ENCODE data around the gene ZNF326.
A peak's percentile ranks its signal among the peaks of the same experiment; 100 is the strongest.
"Not testable (repeated sequence)": the region's sequence is repeated elsewhere in the genome, so short reads cannot be mapped to it uniquely, and the experiment has no call there.

The ZNF326 gene

DNA sequence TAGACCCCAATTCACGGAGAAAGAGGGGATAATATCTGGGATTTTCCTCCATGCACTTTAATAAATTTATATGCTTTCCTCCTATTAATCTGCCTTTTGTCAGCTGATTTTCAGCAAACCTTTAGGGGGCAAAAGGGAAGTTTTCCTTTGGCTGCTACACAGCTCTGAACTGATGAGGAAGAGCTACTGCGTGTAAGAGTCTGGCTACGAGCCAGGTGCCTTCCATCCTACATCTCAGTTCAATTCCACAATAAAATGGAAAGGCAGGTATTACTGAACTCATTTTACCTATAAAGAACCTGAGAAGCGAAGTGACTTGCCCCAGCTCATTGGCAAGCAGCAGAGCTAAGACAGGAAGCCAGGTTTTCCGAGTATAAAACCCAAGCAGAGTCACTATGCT, 28.3 kb upstream of the ZNF326 start:
- no peak for DNase-seq (ENCODE audit: low read depth in 2 of 2)

DNA sequence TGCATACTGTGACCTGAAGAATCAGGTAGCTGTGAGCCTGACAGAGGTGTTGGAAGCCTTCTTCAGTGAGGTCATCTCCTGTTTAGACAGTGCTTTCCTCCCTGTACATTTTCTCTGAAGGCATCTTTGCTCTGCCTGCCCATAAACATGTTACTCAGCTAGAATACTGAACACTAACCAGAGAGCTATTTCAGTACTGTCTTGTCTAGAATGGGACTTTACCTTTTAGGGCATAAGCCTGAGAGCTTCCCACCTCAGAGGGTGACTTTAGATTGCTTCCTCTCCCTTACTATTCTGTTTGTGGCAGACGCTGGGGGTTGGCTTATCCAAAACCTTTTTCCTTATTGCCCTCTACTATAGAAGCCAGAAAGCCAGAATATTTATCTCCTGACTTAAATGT, 23.3 kb upstream of the ZNF326 start:
- no peak for DNase-seq (ENCODE audit: low read depth in 2 of 2)

DNA sequence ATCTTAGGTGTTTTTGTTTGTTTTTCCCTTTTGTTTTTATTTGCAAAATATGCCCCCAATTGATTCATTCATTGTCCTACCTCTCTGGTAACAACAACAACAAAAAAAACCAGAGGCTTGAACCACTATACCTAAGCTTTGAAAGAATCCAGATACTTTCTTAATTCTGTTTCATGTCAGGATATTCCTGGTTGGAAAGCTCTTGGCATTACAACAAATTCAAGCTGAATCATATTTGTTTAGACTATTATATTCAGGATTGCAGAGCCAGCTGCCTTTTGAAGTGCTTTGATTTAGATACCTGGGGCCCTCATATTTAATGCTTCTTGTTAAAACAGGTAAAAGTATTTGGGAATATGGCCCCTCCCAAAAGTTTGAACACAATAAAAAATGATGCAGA, 22.9 kb upstream of the ZNF326 start:
- no peak for DNase-seq (ENCODE audit: low read depth in 2 of 2)

DNA sequence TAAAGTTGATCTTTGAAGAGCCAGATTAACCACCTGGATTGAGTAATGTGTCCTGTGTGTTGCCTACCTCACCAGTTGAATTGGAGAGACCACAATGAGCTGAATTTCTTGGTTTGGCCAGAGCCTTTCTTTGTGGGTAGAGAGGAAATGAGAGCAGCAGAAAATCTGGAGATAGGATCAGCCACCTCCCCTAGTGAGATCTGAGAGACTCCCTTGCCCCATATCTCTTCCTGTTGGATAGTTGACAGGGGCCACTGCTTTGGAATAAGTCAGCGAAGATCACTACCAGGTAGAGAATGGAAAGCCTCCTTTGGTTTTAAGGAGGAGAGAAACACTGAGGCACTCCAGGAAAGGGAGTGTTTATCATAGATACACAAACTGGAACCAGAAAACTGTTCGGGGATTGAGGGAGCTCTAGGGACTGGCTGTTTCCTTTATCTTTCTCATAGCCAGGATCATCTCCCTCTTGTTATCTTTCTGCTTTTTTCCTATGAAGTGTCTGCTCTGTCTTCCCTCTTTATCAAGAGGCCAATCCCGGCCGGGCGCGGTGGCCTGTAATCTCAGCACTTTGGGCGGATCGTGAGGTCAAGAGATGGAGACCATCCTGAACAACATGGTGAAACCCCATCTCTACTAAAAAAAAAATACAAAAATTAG, 21.3 kb upstream of the ZNF326 start:
- DNase-seq (ENCODE audit: low read depth in 2 of 2) = no peak

DNA sequence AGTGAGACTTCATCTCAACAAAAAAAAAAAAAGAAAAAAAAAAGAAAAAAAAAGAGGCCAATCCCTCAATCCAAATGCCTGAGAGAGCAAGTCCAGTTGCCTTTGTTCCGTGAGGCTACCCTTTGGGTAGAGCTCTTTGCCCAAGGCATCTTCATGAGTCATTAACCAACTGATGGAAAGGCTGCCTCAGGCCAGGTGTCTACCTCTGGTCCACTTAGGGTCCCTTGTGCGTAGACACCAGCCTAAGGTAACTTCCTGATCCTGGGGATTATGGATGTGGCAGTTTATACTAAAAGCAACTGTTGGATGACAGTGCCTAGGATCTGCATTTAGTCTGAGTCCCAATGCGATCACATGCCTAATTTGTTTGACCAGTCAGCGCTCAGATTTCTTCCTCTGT, 20.7 kb upstream of the ZNF326 start:
- DNase-seq (ENCODE audit: low read depth in 2 of 2) = no peak

DNA sequence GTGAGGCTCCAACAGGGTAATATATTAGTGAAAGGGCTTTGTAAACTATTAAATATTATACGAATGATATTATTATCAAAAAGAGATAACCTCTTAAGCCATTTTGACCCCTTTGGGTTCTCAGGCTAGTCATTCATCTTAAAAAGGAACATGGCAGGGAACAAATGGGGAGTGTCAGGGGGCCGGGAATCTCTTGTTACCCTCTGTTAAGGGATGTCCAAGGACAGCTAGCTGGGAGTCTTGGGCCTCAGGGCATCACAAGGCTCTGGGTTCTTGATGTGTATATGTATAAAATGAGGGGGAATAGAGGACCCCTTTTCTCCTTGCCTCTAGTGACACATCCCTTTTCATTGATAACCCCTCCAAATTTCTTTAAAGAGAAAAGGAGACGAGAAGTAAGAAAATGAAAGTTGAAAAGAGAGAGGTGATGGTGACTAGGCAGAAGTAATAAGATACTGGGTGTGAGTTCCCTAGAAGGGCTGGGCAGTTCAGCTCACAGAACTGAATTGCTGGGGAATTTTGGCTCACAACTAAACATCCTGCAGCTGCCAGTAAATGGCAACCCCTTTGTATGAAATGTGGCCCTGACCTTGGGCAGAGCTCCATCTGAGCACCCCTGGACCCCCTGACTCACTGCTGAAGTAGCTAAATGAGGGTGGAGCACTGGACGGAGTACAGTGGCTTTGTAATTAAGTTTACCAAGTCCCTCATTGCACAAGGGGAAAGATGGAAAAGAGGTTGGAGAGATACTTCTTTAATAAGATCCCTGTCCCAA, 20.0 kb upstream of the ZNF326 start:
- no peak for DNase-seq (ENCODE audit: low read depth in 2 of 2)

DNA sequence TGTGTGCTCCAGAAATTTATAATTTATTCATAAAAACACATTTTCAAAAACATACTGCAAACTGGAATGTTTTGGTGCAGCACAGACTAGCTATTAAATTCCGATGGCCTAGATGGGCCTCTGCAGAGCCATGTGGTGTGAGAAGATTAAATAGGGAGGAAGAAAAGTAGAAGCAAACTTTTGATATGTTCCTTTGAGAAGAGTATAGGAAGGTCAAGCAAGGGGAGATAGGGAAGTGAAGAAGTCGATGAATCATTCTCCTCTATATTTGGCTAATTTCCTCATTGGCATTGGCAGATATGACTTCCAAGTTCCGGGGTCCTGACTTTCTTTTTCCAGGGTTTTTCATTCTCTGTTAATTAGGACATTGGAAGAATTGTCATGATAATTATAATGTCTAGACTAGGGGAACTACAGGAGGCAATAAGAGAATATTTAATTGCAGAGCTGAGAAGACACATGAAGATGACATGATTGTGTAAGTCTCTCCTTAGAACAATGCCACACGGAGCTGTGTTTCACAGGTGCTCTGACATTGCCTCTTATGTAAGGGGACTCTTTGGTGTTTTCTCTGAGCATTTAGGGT, 19.3 kb upstream of the ZNF326 start:
- no peak for DNase-seq (ENCODE audit: low read depth in 2 of 2)

DNA sequence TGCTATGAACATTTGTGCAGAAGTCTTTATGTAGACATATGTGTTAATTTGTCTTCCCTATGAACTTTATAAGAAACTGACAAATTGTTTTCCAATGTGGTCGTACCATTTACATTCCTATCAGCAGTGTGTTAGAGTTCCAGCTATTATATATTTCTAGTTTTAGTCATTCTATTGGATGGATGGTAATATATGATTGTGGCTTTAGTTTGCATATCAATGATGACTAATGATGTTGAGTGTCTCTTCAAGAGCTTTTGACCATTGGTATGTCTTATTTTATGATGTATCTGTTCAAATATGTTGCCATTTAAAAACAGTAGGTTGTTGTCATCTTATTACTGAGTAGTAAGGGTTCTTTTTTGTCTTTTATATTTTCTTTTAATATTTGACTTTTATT, 16.2 kb upstream of the ZNF326 start:
- DNase-seq (ENCODE audit: low read depth in 2 of 2) = no peak

DNA sequence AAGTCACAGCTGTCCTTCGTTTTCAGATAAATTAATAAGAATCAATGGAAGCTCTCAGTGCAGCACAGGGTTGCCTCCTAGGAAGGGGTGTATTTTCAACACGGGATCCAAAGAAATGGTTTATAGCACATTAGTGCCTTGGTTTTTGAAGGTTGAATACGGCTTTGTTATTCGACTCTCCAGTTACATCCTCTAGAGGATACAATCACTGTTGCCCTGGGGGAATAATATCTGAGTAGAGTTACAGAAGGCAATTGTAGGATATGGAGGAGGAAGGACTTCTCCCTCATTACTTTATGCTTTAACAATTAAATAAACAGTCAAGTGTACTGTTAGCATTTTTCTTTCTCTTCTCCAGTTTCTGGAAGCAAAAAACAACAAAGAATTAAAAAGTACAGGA, 14.3 kb upstream of the ZNF326 start:
- no peak for DNase-seq (ENCODE audit: low read depth in 2 of 2)

DNA sequence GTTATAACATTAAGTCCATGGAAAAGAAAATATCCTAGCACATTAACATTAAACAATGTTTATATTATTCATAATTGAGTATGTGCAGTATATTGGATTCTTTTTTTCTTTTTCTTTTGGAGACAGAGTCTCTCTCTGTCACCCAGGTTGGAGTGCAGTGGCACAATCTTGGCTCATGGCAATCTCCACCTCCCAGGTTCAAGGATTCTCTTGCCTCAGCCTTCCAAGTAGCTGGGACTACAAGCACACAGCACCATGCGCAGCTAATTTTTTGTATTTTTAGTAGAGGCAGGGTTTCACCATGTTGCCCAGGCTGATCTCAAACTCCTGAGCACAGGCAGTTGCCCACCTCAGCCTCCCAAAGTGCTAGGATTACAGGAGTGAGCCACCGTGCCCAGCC, 12.1 kb upstream of the ZNF326 start:
- DNase-seq (ENCODE audit: low read depth in 2 of 2) = not testable (repeated sequence)

DNA sequence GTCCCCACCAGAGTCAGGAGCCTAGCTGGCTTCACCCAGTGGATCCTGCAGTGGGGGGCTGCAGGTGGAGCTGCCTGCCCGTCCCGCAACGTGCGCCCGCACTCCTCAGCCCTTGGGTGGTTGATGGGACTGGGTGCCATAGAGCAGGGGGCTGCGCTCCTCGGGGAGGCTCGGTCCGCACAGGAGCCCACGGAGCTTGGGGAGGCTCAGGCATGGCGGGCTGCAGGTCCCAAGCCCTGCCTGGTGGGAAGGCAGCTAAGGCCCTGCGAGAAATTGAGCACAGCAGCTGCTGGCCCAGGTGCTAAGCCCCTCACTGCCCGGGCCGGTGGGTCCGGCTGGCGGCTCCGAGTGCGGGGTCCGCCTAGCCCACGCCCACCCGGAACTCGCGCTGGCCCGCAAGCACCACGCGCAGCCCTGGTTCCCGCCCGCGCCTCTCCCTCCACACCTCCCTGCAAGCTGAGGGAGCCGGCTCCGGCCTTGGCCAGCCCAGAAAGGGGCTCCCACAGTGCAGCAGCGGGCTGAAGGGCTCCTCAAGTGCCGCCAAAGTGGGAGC, 10.3 kb upstream of the ZNF326 start:
- DNase-seq (ENCODE audit: low read depth in 2 of 2) = not testable (repeated sequence)

DNA sequence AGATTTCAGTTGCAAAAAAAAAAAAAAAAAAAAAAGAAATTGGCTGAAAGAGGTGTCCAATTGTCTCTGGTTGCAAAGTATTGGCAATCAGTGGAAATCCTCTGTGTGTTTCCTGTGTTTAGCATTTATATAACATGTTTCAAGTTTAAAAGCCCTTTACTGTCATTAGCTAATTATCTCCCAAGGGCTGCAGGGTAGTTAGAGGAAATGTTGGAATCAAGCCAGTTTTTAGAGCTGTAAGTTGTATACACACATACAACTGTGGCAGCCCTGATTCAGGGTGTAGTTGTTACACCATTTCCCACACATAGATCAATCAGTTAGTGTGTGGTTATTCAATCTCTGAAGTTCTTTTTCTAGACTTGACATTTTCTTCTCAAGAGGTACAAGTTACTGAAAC, 8.9 kb upstream of the ZNF326 start:
- DNase-seq (ENCODE audit: low read depth in 2 of 2) = no peak

DNA sequence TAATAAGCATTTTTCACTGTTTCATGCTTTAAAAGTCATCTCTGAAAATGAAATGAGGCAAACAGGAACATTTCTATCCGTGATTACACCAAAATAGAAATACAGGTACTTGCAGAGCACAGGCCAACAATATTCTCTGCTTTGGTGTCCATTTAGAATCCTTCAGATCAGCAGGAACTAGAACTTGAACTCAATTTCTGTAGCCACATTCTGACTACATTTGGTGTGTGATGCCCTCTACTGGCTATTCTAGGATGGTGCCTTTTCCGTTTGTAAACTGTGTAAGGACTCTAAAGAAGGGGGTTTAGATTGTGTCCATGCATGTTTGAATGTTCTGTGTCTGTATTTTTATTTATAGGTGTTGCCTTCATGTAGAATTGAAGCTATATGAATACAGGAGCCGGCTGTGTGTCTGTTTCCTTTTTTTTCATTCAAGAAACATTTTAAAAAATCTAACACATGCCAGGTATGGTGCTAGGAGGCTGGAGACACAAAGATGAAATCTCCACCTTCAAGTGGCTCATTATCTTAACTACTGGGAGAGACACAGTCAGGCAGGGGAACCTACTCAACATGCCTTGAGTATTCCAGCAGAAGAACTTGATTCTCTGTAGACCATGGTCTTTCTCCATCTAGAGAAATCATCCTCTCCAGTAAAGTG, 7.6 kb upstream of the ZNF326 start:
- DNase-seq (ENCODE audit: low read depth in 2 of 2) = peak in 1 of 2 donors; percentile 50

DNA sequence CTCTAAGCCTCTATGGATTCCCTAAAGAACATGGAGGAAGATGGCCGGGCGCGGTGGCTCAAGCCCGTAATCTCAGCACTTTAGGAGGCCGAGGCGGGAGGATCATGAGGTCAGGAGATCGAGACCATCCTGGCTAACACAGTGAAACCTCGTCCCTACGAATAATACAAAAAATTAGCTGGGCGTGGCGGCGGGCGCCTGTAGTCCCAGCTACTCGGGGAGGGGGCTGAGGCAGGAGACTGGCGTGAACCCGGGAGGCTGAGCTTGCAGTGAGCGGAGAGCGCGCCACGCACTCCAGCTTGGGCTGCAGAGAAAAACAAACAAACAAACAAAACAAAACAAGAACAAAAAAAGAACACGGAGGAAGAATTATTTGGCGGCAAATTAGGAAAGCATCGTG, 5.8 kb upstream of the ZNF326 start:
- DNase-seq (ENCODE audit: low read depth in 2 of 2) = no peak

DNA sequence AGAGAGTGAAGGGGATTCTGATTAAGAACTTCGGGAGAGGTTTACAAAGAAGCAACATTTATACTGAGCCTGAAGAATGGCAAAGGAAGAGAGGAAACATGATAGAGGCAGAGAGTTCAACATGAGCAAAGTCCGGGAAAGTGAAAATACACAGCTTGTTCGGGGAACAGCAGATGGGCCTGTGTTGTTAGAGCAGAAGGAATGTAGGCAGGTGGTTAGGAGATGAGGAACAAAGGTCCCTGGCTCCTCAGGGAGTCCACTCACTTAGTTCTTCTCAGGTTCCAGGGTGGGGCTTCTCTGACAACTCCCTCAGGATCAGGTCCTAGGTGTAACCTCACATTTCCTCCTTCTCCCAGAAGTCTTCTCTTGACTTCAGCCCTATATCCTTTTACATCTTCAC, 5.1 kb upstream of the ZNF326 start:
- DNase-seq (ENCODE audit: low read depth in 2 of 2) = no peak

DNA sequence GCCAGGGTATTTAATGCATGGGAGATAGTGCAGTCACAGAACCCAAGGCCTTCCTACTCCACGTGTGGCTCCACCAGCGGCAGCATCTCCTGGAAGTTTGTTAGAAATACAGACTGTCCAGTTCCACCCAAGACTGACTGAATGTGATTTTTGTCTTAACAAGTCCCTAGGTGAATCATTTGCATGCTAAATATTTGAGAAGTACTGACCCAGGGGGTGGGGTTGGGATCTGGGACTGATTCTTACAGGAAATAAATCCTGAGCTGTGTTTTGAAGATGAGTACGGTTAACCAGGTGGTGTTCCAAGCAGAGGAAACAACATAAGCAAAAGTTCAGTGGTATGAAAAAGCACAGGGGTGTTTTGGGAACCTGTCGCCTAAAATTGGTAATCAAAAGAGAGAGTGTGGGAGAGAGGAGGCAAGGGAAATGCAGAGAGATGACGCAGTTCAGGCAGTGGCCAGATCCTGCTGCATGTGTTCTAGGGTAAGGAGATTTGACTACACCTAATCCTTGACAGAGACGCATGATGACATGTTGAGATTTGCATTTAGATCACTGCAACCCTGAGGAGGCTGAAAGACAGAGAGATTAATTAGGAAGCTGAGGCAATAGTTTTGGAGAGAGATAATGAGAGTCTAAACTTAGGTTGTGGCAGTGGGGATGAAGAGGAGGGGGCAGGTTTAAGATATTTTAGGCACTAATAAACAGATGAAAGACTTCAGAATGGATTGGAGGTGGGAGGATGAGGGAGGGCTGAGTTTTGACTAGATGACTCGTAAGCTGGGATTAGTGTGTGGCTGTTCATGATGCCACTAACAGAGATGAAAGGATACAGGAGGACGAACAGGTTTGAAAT, 3.7 kb upstream of the ZNF326 start:
- DNase-seq (ENCODE audit: low read depth in 2 of 2) = no peak

DNA sequence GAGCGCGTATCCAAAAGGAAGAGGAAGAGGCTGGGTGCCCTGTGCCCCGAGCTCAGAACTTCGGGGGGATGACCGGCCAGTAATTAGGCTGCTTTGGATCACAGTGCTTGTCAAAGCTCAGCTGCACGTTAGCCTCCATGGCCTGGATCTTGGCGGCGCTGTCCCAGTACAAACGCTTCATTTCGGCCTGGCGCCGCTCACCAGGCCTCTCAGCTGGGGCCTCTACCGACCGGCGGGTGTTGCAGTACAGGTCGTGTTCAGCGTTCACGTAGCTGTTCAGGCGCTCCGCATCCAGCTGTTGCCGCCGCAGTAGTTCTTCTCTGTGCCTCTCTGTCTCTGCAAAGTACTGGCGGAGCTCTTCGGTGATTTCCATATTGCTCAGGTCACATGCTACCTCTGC, 1.4 kb upstream of the ZNF326 start:
- no peak for DNase-seq (ENCODE audit: low read depth in 2 of 2)

DNA sequence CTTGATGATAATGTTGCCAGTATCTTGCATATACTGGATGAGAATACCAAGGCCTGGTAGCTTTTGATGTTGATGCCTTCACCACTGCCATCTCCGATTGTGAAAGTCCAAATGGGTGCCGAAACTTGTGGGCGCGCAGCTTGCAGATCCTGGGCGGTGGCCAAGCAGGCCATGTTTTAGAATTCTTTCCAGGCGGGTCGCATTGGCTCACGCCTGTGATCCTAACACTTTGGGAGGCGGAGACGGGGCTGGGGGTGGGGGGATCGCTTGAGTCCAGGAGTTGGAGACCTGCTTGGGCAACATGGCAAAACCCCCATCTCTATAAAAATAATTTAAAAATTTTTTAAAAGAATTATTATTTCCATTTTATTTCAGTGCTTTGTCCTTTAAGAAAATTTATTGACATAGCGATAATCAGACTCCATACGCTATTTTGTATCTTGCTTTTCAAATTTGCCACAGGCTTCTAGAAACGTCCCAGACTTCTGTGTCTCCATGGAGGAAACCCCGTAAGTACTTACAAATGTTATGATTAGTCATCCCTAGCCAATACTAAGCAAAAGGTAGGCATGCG, 592 bp upstream of the ZNF326 start:
- no peak for DNase-seq (ENCODE audit: low read depth in 2 of 2)

DNA sequence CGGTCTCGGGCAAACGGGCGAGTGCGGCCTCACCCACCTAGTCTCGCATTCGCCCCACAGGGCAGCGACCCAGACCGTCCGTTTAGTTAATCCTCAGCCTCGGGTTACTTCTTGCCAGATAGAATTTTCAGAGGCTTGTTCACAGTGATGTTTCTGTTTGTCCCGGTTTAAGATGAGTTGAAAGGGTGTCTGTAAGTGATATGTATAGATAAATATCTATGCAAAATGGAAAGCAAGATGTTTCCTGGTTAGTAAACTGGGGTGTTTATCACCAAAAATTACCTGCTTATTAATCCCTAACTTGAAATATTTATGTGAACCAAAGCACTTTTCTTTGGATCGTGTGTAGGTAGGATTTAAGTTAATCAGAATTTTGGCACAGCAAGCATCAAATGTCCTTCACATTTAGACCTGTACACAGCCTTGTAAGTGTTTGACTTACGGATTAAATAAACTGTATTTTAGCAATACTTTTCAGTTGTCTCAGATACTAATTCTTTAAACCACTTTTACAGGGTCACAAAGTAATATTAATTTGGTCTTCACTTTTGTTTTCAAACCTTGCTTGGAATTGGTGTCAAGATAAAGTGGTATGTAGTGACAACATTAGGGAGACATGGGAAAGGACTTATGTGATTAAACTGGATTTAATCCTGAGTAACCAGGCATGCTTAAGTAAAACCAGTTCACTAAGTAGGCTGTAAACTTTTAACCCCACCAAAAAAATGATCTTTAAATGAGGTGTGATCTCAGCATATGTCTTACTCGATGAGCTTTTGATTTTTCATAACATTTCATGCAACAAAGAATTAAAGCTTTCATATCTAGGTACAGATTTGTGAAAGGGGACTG, 914 bp downstream of the ZNF326 start:
- no peak for DNase-seq (ENCODE audit: low read depth in 2 of 2)

DNA sequence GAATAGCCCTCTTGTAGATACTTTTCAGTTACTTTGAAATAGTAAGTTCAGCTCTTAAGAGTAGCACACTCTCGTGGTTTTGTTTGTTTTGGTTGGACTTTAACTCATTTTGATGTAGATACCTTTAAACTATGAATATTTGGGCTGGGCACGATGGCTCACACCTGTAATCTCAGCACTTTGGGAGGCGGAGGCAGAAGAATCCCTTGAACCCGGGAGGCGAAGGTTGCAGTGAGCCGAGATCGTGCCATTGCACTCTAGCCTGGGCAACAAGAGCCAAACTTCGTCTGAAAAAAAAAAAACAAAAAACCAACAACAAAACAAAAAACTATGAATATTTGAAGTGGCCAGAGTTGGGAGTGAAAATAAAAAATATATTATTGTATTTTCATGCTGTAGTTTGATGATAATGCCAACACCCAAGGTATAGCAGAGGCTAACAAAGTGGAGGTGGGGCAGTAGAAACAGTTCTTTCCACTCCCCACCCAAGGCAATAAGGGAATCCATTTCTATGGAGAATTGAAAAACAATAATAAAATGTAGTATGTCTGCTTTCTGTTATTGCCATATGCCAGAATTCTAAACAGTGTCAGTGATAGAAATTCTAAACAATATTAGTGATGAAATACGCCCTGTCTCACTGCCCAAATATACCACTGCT, 1.7 kb downstream of the ZNF326 start:
- no peak for DNase-seq (ENCODE audit: low read depth in 2 of 2)

Data from stimulated activated CD8-positive, alpha-beta memory T cell treated with anti-CD3 and anti-CD28 coated beads, Interleukin-7, amount 100 ng/mL, for 4 hours (primary cell).